IPS-20b (cell line): ENCODE results near the gene CTAGE15.
"Not testable (repeated sequence)": the region's sequence is repeated elsewhere in the genome, so short reads cannot be mapped to it uniquely, and the experiment has no call there.

Source experiments
- H3K27ac ChIP-seq: one replicate; pipeline ENCODE4 v1.5.1; 2013; ENCODE audit warnings: low read length
- H3K27me3 ChIP-seq: 2 replicates; pipeline ENCODE4 v1.6.1; 2013; ENCODE audit warnings: mild to moderate bottlenecking, low read length, inconsistent platforms; ENCODE audit not compliant: insufficient read depth
- H3K36me3 ChIP-seq: 2 replicates; pipeline ENCODE4 v1.6.1; 2013; ENCODE audit warnings: low read depth, mild to moderate bottlenecking, inconsistent platforms, low read length, moderate library complexity; ENCODE audit not compliant: insufficient read depth
- H3K4me1 ChIP-seq: 2 replicates; pipeline ENCODE4 v1.6.1; 2013; ENCODE audit warnings: mild to moderate bottlenecking, control low read depth, inconsistent platforms, low read length, moderate library complexity; ENCODE audit not compliant: insufficient read depth
- H3K4me3 ChIP-seq: 2 replicates; pipeline ENCODE4 v1.5.1; 2013; ENCODE audit warnings: mild to moderate bottlenecking, low read length, inconsistent platforms
- H3K9ac ChIP-seq: 2 replicates; pipeline ENCODE4 v1.6.1; 2013; ENCODE audit warnings: low read depth, mild to moderate bottlenecking, inconsistent platforms, low read length, moderate library complexity
- H3K9me3 ChIP-seq: 2 replicates; pipeline ENCODE4 v1.6.1; 2013; ENCODE audit warnings: mild to moderate bottlenecking, low read depth, low read length, inconsistent platforms; ENCODE audit not compliant: insufficient read depth

The CTAGE15 gene

GRCh38 chr7:143589897-143590296 lies 18.3 kb downstream of the CTAGE15 start:
- H3K36me3 ChIP-seq, H3K9me3 ChIP-seq, H3K4me1 ChIP-seq, H3K4me3 ChIP-seq, H3K9ac ChIP-seq, H3K27me3 ChIP-seq, H3K27ac ChIP-seq: not testable (repeated sequence)

GRCh38 chr7:143598086-143598485 lies 26.5 kb downstream of the CTAGE15 start:
- H3K36me3 ChIP-seq, H3K4me1 ChIP-seq, H3K27me3 ChIP-seq, H3K9me3 ChIP-seq, H3K9ac ChIP-seq, H3K4me3 ChIP-seq, H3K27ac ChIP-seq: not testable (repeated sequence)

- not testable (repeated sequence) for H3K36me3 ChIP-seq, H3K4me3 ChIP-seq
Observed at GRCh38 chr7:143603549-143603948, 31.9 kb downstream of the CTAGE15 start.

GRCh38 chr7:143606088-143606487 lies 34.5 kb downstream of the CTAGE15 start:
- not testable (repeated sequence) for H3K36me3 ChIP-seq, H3K4me1 ChIP-seq, H3K9ac ChIP-seq, H3K27ac ChIP-seq, H3K27me3 ChIP-seq, H3K9me3 ChIP-seq, H3K4me3 ChIP-seq

More at GRCh38 chr7:143603549-143603948, 31.9 kb downstream of the CTAGE15 start:
- not testable (repeated sequence) for H3K9ac ChIP-seq, H3K4me1 ChIP-seq, H3K27ac ChIP-seq, H3K9me3 ChIP-seq, H3K27me3 ChIP-seq

- H3K27ac ChIP-seq, H3K27me3 ChIP-seq, H3K9ac ChIP-seq, H3K9me3 ChIP-seq, H3K4me3 ChIP-seq, H3K4me1 ChIP-seq, H3K36me3 ChIP-seq: not testable (repeated sequence)
Observed at GRCh38 chr7:143615545-143615944, 43.9 kb downstream of the CTAGE15 start.

GRCh38 chr7:143617204-143617603 lies 45.6 kb downstream of the CTAGE15 start:
- not testable (repeated sequence) for H3K27me3 ChIP-seq, H3K4me1 ChIP-seq, H3K27ac ChIP-seq, H3K9ac ChIP-seq, H3K9me3 ChIP-seq, H3K36me3 ChIP-seq, H3K4me3 ChIP-seq

- not testable (repeated sequence) for H3K4me1 ChIP-seq, H3K9me3 ChIP-seq, H3K27me3 ChIP-seq, H3K4me3 ChIP-seq, H3K27ac ChIP-seq, H3K9ac ChIP-seq, H3K36me3 ChIP-seq
Observed at GRCh38 chr7:143620058-143620457, 48.5 kb downstream of the CTAGE15 start.

- not testable (repeated sequence) for H3K36me3 ChIP-seq, H3K4me1 ChIP-seq, H3K9ac ChIP-seq, H3K4me3 ChIP-seq, H3K9me3 ChIP-seq, H3K27ac ChIP-seq, H3K27me3 ChIP-seq
Observed at GRCh38 chr7:143620646-143621045, 49.0 kb downstream of the CTAGE15 start, which contains the start of gene TCAF2. TCAF2 (plus strand) TSS chr7:143620974.

GRCh38 chr7:143621175-143621574 lies 49.6 kb downstream of the CTAGE15 start:
- not testable (repeated sequence) for H3K9me3 ChIP-seq, H3K4me1 ChIP-seq, H3K36me3 ChIP-seq, H3K9ac ChIP-seq, H3K27ac ChIP-seq, H3K27me3 ChIP-seq, H3K4me3 ChIP-seq

- not testable (repeated sequence) for H3K36me3 ChIP-seq, H3K4me1 ChIP-seq, H3K27me3 ChIP-seq, H3K27ac ChIP-seq, H3K4me3 ChIP-seq, H3K9ac ChIP-seq, H3K9me3 ChIP-seq
Observed at GRCh38 chr7:143622130-143622529, 50.5 kb downstream of the CTAGE15 start.
